HG02840 (cell line): ENCODE results near the gene SLC25A34.

Experiments
- ATAC-seq: cut with Tn5 transposase; IDR thresholded peaks from one replicate; pipeline ENCODE4 v1.9.1; 2021; ENCODE audit warnings: mild to moderate bottlenecking, moderate library complexity, moderate number of reproducible peaks; ENCODE audit not compliant: unreplicated experiment, low FRiP score

Gene SLC25A34

GRCh38 chr1:15765495-15766194 is 29.6 kb downstream of the SLC25A34 start:
- ATAC-seq, result no peak

DNA sequence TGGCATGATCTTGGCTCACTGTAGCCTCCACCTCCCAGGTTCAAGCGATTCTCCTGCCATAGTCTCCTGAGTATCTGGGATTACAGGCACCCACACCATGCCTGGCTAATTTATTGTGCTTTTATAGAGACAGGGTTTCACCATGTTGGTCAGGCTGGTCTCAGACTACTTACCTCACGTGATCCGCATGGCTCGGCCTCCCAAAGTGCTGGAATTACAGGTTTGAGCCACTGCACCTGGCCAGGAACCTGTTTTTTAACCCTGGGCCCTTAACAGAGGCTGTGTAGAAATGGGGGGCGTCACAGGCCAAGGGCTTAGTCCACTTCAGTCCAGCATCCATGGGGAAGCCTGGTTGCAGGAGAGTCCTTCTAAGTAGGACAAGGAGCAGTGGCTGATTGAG is 31.9 kb downstream of the SLC25A34 start:
- ATAC-seq, result no peak

DNA sequence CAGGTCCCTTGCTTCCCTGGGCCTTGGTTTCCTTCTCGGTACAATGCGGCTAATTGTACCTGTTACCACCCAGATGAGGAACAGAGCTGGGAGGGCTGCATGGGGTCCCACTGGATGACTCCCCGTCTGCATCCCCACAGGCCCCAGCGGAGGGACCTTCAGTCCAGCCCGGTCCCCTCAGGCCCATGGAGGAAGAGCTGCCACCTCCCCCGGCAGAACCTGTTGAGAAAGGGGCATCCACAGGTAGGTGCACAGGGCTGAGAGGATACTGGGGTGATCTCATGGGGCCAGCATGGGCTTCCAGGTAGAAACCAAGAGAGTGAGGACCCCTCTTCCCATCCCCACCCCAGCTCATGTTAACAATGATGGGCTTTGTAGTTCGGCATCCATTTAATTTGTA is 32.3 kb downstream of the SLC25A34 start:
- ATAC-seq, result no peak

GRCh38 chr1:15770313-15770962 is 34.4 kb downstream of the SLC25A34 start:
- ATAC-seq, result no peak

GRCh38 chr1:15771836-15772515 is 35.9 kb downstream of the SLC25A34 start:
- no peak for ATAC-seq

DNA sequence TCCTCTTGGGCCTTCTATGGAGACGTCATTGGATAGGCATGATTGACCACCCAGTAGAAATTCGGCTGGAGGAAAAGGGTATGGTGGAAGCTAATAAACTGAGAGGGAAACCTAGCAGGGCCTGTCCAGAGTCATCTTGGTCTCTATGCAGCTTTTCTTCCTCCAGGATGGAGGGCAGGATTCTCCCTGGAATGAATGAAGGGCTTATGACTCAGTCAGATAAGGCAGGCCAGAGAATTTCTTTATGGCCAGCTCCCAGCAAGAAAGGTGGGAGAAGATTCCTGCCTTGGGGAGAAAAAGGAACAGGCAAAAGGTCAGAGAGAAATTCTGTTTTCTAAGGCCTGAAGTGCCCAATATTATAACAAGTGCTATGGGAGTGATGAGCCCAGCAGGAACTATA is 39.6 kb downstream of the SLC25A34 start:
- no peak for ATAC-seq

DNA sequence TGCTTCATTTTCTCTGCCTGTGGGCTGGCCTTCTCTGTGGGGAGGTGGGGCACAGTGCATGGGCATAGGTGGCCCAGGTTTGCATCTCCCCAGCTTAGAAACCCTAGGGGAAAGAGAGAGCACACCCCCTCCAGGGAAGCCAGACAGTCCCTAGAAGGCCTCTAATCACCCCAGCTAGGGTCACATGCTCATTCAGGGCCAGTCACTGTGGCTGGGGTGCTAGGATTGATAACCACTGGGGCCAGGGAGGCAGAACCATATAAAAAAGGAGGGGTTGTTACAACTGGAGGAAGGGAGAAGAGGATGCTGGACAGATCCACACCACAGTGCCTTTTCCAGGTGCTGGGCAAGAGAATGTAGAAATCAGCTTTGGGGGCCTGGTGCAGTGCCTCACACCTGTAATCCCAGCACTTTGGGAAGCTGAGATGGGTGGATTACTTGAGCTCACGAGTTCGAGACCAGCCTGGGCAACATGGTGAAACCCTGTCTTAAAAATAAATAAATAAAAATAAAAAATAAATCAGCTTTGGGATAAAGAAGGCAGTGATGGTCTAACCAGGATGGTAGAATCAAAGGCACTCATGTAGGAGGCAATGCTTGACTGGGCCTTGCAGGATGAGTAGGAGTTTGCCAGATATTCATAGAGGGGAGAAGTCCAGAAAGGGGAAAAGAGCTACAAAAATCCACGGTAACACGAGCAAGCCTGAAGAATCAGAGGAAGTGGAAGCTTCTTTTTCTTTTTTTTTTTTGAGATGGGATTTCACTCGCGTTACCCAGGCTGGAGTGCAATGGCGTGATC is 42.0 kb downstream of the SLC25A34 start:
- no peak for ATAC-seq

DNA sequence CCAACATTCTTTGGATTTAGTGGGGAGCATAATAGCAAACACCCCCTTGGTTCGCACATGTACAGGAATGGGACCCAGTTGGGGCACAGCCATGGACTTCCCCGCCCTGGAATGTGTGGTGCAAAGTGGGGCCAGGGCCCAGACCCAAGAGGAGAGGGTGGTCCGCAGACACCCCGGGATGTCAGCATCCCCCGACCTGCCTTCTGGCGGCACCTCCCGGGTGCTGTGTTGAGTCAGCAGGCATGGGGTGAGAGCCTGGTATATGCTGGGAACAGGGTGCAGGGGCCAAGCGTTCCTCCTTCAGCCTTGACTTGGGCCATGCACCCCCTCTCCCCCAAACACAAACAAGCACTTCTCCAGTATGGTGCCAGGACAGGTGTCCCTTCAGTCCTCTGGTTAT is 49.6 kb downstream of the SLC25A34 start:
- no peak for ATAC-seq

DNA sequence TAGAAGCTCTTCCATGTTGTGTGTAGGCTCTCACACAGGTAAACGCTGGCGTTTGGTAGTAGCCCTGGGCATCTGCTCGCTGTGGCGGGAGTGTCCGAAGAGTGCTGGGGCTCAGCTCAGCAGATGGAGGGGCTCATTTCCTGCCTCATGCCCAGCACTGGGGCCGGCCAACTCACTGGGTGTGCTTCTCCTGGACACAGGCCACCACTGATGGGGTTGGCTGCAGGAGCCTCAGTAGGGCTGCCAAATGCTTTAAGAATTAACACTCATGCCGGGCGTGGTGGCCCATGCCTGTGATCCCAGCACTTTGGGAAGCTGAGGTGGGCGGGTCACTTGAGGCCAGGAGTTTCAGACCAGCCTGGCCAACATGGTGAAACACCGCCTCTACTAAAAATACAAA is 50.5 kb downstream of the SLC25A34 start:
- no peak for ATAC-seq

DNA sequence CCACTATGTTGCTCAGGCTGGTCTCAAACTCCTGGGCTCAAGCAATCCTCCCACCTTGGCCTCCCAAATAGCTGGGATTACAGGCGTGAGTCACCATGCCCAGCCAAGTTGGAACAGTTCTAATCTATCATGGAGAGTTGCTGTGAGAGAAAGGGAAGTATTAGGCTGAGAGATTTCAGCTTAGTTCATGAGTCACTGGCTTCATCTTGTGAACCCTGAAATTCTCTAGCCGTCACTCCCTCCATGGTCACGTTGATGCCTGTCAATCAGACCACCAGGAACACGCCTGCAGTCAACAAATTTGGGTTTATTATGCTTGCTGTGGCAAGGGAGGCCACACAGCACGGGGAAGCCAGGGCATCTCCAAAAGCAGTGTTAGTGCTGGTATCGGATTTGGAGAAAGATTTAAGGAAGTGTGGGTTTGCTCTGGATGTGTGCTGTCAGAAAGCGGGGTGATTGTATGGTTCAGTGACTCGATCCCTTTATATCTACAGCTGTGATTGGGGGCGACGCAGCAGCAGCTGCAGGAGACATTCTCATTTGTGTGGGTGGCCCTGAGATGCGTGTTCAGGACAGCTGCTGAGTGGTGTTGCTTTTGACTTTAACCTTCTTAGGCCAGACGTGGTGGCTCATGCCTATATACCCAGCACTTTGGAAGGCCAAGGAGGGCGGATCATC is 52.7 kb downstream of the SLC25A34 start:
- no peak for ATAC-seq
